IPS-NIHi7 (cell line): Measurements from ENCODE around the gene TMED8.

Experiments used
- DNase-seq: peaks from one replicate; pipeline ENCODE4 v3.0.0; 2012; ENCODE audit warnings: mixed read lengths; ENCODE audit errors: extremely low spot score

Gene TMED8

GRCh38 chr14:77296155-77296554, 80.7 kb downstream of the TMED8 start:
- DNase-seq: no peak

- peak; percentile 39 for DNase-seq
Observed at GRCh38 chr14:77290705-77291104, 86.2 kb downstream of the TMED8 start.

- no peak for DNase-seq
Observed at GRCh38 chr14:77286576-77286975, 90.3 kb downstream of the TMED8 start.
